HG03175 (cell line): Measurements from ENCODE around the gene PLPP7.
"Not testable (repeated sequence)": the region's sequence is repeated elsewhere in the genome, so short reads cannot be mapped to it uniquely, and the experiment has no call there.

Experiments
- ATAC-seq: cut with Tn5 transposase; IDR thresholded peaks from one replicate; pipeline ENCODE4 v1.9.1; 2021; ENCODE audit warnings: mild to moderate bottlenecking, moderate library complexity; ENCODE audit not compliant: unreplicated experiment

Gene PLPP7

DNA sequence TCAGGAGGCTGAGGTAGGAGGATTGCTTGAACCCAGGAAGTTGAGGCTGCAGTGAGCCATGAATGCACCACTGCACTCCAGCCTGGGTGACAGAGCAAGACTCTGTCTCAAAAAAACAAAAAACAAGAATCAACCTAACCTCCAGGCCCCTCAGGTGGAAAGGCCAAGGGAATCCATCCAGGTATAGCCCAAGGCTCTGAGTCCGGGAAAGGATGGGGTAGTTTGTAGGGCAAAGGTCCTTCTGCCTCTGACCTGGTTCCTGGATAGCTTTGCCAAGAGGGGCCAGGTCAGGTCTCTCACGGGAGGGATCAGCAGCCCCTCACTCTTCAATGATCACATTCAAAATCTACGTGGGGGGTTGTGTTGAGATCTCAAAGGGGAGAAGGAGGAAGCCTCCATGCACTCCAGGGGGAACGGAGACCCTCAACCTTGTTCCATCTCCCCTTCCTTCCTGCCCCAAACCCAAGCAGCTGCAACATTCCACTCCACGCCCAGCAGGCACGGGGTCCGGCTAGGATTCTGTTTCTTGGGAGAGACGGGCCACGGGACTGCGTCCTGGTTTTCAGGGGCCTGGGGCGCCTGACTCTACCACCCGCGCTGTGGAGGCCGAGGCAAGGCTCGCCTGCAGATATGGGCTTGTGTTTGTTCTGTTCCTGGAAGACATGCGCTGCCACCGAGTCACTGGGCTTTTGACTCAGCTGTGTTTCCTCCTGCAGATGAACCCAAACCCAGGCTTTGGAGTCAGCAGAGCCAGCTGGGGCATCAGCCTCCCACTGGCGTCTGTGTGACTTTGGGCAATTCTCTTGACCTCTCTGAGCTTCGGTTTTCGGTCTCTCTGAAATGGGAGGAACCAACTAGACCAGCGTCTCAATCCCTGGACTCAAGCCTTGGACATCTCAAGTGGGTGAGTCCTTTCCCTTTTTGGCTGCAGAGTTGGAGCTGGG lies 35.5 kb downstream of the PLPP7 start:
- no peak for ATAC-seq

DNA sequence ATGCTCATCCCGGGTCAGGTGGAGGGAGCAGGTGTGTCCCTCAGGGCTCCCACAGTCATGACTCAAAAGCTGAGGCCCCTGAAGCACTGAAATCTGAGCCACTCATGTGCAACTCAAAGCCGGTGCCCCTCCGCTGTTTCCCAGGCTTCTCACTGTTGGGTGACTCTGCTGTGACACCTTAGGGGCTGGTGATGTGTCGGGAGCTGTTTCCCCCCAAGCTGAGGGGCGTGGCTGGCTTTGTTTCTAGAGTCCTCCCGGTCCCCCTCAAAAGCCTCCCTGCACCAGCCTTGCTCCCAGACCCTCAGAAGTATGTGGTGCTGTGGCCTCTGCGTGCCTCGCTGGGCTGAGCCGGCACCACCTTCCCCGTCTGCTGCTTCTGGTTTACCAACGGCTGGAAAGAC lies 39.7 kb downstream of the PLPP7 start:
- ATAC-seq, result no peak

DNA sequence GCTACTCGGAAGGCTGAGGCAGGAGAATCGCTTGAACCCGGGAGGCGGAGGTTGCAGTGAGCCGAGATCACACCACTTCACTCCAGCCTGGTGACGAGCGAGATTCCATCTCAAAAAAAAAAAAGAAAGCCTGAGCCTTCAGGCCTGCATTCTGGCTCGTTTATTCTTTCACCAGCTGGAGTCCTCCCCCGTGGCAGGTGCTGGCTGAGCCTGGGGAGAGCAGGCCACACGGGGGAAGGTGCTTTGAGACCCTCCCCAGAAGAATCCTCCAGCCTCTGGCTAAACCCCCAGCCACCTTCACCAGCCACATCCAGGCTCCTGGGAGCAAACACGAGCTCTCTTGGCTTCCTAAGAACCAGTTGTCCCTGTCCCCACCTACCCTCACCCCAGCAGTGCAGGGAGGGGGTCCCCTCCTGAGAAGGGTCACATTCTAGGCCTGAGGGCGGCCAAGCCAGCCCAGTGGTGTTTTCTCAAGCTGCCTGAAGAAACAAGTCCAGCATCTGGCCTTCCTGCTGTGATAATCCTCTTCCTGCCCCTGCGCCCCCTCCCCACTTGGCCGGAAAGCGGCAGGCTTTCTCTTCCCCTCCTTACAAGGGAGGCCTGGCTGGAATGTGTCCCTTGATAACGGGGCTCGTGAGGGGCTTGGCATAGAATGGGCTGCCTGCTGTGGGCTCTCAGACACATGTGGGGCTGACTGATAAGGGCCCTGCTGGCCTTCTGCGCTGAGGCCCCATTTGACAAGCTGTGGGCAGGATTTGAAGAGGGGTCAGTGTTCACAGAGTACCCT lies 41.5 kb downstream of the PLPP7 start:
- no peak for ATAC-seq

DNA sequence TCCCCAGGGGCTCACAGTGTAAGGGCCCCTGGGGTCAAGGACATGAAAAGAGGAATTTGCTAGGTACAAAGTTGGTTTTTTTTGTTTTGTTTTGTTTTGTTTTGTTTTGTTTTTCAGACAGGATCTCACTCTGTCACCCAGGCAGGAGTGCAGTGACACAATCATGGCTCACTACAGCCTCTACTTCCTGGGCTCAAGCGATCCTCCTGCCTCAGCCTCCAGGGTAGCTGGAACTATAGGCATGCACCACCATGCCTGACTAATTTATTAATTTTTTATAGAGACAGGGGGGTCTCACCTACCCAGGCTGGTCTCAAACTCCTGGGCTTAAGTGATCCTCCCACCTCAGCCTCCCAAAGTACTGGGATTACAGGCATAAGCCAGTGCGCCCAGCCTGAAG lies 42.5 kb downstream of the PLPP7 start:
- ATAC-seq, result not testable (repeated sequence)

DNA sequence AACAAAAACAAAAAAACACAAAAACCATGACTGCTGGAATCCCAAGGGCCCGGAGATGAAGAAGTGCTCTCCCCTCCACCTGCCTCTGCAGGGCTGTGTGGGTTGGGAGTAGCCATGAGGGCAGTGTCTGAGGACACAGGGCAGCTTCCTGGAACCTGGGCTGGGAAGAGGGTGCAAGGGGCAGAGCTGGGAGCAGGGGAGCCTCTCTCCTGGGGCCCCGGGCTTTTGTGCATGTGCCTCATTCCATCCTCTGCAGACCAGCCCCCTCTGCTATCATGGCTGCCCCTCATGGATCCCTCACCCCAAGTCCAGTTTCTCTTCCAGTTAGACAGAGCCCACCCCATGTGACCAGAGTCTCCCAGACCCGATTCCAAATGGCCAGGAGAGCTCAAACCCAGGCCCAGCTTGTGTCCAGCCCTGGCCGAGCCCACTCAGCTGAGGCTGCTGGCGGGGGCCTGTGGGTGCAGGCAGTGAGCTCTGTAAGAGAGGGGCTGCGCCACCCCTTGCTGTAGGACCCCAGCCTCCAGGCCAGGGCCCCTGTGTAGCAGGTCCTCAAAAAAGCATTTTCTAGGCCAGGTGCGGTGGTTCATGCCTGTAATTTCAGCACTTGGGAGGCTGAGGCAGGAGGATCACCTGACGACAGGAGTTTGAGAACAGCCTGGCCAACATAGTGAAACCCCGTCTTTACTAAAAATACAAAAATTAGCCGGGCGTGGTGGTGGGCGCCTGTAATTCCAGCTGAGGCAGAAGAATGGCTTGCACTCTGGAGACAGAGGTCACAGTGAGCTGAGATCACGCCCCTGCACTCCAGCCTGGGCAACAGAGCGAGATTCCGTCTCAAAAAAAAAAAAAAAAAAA lies 44.5 kb downstream of the PLPP7 start:
- ATAC-seq, result no peak

DNA sequence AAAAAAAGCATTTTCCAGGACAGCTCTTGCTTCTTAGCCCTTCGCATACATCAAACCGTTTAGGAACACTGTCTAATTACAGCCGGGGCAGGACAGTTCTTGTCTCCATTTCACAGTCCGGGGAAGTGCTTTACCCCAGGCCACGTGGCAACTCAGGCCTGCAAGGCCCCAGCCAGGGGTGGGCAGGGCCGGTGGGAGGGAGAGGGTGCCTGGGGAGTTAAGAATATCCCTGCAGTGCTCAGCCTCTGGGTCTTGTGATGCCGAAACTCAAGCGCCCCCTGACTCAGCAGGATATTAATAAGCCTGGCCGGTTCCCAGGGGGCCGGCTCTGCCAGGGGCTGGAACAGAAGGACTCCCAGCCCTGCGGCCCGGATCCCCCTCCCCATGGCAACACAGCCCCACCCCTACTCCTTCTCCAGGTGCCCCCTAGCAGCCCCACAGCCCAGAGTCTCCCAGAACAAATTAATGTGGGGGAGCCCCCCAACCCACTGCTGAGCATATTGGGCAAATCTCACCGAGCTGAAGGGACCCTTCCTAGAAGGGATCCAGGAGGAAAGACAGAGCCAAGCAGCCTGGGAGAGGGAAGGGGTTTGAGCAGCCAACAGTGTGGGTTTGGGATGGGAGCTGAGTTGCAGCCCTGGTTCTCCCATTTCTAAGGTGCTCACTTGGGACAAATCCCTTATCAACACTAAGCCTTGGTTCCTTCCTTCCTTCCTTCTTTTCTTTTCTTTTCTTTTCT lies 45.3 kb downstream of the PLPP7 start:
- no peak for ATAC-seq

DNA sequence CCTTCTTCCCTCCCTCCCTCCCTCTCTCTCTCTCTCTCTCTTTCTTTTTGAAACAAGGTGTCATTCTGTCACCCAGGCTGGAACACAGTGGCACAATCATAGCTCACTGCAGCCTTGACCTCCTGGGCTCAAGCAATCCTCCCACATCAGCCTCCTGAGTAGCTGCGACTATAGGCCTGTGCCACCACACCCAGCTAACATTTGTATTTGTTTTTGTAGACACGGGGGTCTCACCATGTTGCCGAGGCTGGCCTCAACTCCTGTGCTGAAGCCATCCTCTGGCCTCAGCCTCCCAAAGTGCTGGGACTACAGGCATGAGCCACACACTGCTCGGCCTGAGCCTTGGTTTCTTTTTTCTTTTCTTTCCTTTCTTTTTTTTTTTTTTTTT lies 45.8 kb downstream of the PLPP7 start:
- no peak for ATAC-seq

DNA sequence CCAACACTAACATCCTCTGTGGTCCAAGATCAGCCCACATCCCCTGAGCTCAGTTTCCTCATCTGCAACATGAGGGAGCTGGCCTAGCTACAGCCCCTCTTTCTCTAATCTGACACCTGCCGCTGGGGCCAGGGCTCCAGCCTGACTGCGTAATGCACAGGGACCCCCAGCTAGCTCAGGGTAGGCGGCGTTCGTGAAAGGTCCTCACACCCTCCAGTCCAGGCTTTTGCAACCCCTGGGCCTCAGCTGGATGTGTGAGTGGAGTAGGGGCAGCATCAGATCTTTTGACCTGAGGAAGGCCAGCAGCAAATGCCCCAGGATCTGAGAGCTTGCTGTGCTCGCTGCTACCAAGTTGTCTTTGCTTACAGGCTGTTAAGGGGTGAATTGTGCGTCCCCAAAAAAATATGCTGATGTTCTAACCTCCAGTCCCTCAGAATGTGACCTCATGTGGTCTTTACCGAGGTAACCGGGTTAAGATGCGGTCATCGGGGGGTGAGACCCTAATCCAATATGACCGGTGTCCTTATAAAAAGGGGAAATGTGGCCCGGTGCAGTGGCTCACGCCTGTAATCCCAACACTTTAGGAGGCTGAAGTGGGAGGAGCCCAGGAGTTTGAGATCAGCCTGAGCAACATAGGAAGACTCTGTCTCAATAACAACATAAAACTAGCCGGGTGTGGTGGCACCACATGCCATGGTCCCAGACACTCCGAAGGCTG lies 47.8 kb downstream of the PLPP7 start:
- ATAC-seq, result no peak

DNA sequence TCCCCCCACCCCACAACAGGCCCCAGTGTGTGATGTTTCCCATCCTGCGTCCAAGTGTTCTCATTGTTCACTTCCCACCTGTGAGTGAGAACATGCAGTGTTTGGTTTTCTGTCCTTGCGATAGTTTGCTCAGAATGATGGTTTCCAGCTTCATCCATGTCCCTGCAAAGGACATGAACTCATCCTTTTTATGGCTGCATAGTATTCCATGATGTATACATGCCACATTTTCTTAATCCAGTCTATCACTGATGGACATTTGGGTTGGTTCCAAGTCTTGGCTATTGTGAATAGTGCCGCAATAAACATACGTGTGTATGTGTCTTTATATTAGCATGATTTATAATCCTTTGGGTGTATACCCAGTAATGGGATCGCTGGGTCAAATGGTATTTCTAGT lies 49.7 kb downstream of the PLPP7 start:
- ATAC-seq, result not testable (repeated sequence)

DNA sequence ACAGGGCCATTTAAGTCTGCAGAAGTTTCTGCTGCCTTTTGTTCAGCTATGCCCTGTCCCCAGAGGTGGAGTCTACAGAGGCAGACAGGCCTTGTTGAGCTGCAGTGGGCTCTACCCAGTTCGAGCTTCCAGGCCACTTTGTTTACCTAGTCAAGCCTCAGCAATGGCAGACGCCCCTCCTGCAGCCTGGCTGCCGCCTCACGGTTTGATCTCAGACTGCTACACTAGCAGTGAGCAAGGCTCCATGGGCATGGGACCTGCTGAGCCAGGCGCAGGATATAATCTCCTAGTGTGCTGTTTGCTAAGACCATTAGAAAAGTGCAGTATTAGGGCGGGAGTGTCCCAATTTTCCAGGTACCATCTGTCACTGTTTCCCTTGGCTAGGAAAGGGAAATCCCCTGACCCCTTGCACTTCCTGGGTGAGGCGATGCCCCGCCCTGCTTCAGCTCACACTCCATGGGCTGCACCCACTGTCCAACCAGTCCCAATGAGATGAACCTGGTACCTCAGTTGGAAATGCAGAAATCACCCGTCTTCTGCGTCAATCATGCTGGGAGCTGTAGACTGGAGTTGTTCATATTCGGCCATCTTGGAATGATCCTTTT lies 55.5 kb downstream of the PLPP7 start:
- not testable (repeated sequence) for ATAC-seq

DNA sequence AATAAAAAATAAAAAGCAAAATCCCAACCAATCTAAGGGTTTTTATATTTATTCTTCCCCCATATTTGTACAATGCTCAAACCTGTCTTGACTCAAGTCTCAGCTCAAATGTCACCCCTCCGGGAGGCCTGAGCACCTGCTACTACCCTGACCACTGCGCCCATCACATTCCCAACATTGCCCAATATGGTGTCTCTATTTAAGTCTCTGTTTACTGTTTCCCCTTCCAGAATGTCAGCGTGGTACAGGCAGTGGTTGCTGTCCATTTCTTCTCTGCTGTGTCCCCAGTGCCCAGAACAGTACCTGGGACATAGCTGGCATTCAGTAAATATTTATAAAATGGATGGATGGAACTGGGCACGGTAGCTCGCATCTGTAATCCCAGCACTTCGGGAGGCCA lies 57.0 kb downstream of the PLPP7 start:
- no peak for ATAC-seq

DNA sequence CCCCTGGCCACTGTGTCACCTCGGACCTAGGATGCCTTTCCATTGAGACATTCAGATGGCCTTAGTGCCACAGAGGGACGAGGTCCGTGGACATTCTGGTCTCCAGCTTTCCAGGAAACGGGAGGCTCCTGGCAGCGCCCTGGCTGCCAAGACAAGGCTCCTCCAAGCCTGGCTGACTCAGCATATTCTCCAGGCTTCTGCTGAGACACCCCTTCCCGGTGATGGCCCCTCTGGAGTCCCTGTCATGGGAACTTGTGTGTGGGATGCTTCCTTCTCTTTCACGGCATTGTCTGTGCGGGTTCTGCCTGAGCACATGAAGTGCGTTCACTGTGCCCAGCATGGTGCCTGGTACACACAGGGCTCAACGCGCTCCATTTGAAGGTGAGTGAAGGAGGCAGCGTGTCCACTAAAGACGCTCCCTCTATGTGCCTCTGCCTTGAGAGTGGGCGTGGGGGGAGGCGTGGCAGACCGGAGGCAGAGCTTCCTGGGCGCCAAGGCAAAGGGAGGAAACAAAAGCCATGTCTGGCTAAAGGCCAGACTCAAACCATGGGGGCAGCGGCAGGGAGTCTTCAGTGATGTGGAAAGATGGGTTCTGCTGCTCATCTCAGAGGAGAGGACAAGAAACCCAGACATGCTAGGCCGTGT lies 58.0 kb downstream of the PLPP7 start:
- ATAC-seq, result no peak

DNA sequence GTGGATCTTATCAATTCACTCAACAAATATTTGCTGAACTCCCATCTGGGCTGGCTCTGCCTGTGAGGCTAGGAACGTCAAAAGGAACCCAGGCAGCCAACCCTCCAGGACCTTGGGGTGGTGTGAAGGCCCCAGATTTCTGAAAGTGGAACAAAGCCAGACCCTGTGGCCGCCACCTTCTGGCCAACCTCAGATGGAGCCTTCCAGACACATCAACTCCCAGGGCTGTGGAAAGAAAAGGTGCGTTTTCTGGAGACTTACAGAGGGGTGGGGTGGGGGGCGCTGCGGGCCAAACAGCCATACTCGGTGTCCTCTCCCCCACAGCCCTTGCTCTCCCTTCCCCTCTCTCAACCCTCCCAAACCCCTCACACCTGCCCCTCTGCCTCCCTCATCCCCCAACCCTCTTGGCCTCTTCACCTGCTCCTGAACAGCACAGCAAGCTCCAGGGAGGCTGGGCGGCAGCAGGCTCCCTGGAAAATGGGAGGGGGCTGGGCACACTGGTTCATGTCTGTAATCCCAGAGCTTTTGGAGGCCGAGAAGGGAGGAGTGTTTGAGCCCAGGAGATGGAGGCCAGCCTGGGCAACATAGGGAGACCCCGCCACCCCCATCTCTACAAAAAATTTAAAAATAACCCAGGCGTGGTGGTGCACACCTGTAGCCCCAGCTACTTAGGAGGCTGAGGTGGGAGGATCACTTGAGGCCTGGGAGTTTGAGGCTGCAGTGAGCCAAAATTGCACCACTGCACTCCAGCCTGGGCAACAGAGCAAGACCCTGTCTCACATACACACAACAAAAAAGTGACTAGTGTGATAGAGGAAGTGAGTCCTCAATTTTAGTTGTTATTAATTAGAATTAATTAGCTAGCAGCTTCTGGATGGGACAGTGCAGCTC lies 59.4 kb downstream of the PLPP7 start:
- ATAC-seq, result no peak

DNA sequence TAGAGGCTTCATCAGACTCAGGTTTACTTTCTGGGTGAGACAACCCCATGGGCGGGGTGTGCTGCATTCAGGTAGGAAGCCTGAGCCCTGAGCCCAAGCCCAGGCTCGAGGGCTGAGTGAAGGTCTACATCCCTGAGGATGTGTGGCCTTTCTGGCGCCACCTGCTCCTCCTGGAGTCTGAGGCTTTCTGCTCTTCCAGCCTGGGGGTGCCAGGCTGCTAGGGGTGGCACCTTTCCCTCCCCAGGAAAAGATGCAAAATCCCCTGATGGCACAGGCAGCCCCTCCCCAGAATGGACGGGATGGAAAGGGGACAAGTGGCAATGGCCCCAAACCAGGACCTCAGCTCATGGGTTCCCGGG lies 60.0 kb downstream of the PLPP7 start:
- ATAC-seq, result no peak

DNA sequence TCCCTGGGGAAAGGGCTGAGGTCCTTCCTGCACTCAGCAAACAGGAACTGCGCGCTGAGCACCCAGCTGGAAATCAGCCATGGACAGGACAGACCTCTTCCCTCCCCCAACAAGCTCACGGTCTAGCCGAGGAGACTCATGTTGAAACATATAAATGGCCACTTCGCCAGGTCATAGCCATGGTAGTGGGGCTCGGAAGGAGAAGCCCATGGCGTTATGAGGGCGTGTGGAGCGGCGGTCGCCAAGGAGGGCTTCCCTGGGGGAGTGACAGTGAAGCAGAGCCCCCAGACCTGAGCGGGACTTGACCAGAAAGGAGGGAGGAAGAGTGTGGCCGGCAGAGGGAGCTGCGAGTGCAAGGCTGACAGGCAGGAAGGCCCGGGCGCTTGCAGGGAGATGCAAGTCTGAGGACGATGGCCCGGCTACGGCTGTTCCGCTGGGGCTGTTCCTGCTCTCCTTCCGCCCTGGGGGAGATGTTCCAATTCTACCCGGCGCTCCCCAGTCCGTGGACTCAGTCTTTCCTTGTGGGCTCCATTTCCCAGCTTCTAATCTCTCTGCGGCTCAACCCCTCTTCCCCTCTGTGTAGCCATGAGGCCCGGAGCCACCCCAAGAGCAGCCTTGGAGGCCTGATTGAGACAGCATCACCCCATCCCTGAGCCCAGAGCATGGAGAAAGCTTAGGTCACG lies 60.5 kb downstream of the PLPP7 start:
- ATAC-seq, result peak; percentile 61

DNA sequence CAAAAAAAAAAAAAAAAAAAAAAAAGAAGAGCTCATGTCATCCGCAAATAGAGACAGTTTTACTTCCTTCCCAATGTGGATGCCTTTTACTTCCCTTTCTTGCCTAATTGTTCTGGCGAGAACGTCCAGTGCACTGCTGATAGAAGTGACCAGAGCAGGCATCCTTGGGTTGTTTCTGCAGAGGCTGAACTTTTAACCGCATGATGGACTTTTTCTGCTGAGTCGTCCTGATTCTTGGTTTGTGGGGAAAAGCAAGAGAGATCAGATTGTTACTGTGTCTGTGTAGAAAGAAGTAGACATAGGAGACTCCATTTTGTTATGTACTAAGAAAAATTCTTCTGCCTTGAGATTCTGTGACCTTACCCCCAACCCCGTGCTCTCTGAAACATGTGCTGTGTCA lies 67.0 kb downstream of the PLPP7 start:
- ATAC-seq, result not testable (repeated sequence)

DNA sequence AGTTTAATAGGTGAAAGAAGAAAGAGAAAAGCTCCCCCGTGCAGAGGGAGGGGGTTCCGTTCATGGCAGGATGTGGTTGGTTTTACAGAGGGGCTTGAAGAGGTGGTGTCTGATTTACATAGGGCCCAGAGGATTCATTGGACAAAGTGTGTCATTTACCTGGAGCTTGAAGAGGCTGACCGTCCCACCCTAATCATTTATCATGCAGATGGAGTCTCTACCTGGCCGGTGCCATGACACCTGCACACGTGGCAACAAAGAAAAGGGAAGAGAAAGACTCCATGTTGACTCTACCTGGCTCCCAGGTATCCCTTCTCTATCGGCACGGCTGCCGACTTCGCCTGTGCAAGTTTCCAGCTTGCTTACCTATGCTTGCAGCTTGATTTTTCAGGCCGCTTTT lies 69.0 kb downstream of the PLPP7 start:
- no peak for ATAC-seq
